Neural progenitor cell (in vitro differentiated cells): Measurements from ENCODE around the gene CBFA2T3.

Source experiments
- CTCF ChIP-seq: fragments of 200-600 bp; sonication (generic); IDR thresholded peaks from 2 replicates; pipeline ENCODE4 v1.5.1; 2017; ENCODE audit warnings: antibody characterized with exemption, mild to moderate bottlenecking
- EZH2 ChIP-seq: fragments of 200-600 bp; sonication (generic); IDR thresholded peaks from 2 replicates; pipeline ENCODE4 v1.6.1; 2017; ENCODE audit warnings: antibody characterized with exemption, mild to moderate bottlenecking, moderate library complexity
- EZH2phosphoT487 ChIP-seq: fragments of 200-600 bp; sonication (generic); IDR thresholded peaks from 2 replicates; pipeline ENCODE4 v1.6.1; 2017; ENCODE audit warnings: antibody characterized with exemption

- TF ChIP-seq CTCF (no peak), EZH2 (no peak), EZH2phosphoT487 (no peak)
Measured at GRCh38 chr16:88895335-88895734, 81.7 kb downstream of the CBFA2T3 start.
